GM19193 (cell line): ENCODE measurements around the gene RNF14.

Experiments used
- POLR2A ChIP-seq: IDR thresholded peaks from 4 replicates; pipeline ENCODE4 v1.6.1; 2011; ENCODE audit not compliant: insufficient read depth, insufficient read length; ENCODE audit errors: extremely low read depth

RNF14 gene

GRCh38 chr5:141941307-141941706 is 27.6 kb upstream of the RNF14 start:
- no peak for TF ChIP-seq POLR2A

GRCh38 chr5:141941779-141942178 is 27.1 kb upstream of the RNF14 start:
- no peak for TF ChIP-seq POLR2A

GRCh38 chr5:141942185-141942857 is 26.6 kb upstream of the RNF14 start:
- no peak for TF ChIP-seq POLR2A

- no peak for TF ChIP-seq POLR2A
These were observed 24.8 kb upstream of the RNF14 start for GRCh38 chr5:141944076-141944475.

- no peak for TF ChIP-seq POLR2A
These were observed 23.3 kb upstream of the RNF14 start for GRCh38 chr5:141945511-141946051.

- TF ChIP-seq POLR2A, result no peak
These were observed 21.6 kb upstream of the RNF14 start for GRCh38 chr5:141947316-141947715.

- TF ChIP-seq POLR2A, result no peak
These were observed 20.1 kb upstream of the RNF14 start for GRCh38 chr5:141948812-141949211.

- TF ChIP-seq POLR2A, result no peak
These were observed 19.4 kb upstream of the RNF14 start for GRCh38 chr5:141949511-141949910.

GRCh38 chr5:141950207-141951005 is 18.5 kb upstream of the RNF14 start:
- TF ChIP-seq POLR2A, result no peak

- no peak for TF ChIP-seq POLR2A
These were observed 17.5 kb upstream of the RNF14 start for GRCh38 chr5:141951332-141951781.

GRCh38 chr5:141952020-141952419 is 16.9 kb upstream of the RNF14 start:
- no peak for TF ChIP-seq POLR2A

GRCh38 chr5:141954194-141954593 is 14.7 kb upstream of the RNF14 start:
- no peak for TF ChIP-seq POLR2A

- no peak for TF ChIP-seq POLR2A
These were observed 11.4 kb upstream of the RNF14 start for GRCh38 chr5:141957367-141957996.

GRCh38 chr5:141958113-141958512 is 10.8 kb upstream of the RNF14 start, which contains the start of gene PCDH12:
Gene PCDH12, minus strand, starts transcription at chr5:141958202. Its CDS starts 351 bp downstream, at chr5:141957851.
- no peak for TF ChIP-seq POLR2A

- no peak for TF ChIP-seq POLR2A
These were observed 10.2 kb upstream of the RNF14 start for GRCh38 chr5:141958546-141959172.

- TF ChIP-seq POLR2A, result no peak
These were observed 8.9 kb upstream of the RNF14 start for GRCh38 chr5:141960018-141960417.
